ENCODE data around the gene MGME1.

DNA sequence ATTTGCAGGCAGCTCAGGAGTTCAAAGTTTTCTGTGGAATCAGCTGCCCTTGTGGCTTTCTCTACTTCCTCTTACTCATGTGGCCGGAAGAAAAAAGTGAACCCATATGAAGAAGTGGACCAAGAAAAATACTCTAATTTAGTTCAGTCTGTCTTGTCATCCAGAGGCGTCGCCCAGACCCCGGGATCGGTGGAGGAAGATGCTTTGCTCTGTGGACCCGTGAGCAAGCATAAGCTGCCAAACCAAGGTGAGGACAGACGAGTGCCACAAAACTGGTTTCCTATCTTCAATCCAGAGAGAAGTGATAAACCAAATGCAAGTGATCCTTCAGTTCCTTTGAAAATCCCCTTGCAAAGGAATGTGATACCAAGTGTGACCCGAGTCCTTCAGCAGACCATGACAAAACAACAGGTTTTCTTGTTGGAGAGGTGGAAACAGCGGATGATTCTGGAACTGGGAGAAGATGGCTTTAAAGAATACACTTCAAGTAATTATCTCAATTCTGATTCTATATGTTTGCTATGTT is 1.1 kb downstream of the MGME1 start:
- no peak; the same call in 1 of the 2 replicates for TF ChIP-seq POLR2AphosphoS5 (IDR thresholded peaks at IDR 0.05; ENCODE audit: low read depth, low read length)
- TF ChIP-seq, protein P1, sequence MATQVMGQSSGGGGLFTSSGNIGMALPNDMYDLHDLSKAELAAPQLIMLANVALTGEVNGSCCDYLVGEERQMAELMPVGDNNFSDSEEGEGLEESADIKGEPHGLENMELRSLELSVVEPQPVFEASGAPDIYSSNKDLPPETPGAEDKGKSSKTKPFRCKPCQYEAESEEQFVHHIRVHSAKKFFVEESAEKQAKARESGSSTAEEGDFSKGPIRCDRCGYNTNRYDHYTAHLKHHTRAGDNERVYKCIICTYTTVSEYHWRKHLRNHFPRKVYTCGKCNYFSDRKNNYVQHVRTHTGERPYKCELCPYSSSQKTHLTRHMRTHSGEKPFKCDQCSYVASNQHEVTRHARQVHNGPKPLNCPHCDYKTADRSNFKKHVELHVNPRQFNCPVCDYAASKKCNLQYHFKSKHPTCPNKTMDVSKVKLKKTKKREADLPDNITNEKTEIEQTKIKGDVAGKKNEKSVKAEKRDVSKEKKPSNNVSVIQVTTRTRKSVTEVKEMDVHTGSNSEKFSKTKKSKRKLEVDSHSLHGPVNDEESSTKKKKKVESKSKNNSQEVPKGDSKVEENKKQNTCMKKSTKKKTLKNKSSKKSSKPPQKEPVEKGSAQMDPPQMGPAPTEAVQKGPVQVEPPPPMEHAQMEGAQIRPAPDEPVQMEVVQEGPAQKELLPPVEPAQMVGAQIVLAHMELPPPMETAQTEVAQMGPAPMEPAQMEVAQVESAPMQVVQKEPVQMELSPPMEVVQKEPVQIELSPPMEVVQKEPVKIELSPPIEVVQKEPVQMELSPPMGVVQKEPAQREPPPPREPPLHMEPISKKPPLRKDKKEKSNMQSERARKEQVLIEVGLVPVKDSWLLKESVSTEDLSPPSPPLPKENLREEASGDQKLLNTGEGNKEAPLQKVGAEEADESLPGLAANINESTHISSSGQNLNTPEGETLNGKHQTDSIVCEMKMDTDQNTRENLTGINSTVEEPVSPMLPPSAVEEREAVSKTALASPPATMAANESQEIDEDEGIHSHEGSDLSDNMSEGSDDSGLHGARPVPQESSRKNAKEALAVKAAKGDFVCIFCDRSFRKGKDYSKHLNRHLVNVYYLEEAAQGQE (IDR thresholded peaks at IDR 0.05; ENCODE audit: insufficient read depth in 1 of 2, low read depth in 2 of 2, low read length in 2 of 2), result no peak

All from PFSK-1 (cell line).